HCT116 (cell line): ENCODE data around the gene CUEDC1.

Experiments
- CTCF ChIP-seq, 3 experiments: fragments of 200-600 bp in 1 of 3; sonication (generic) in 1 of 3; IDR thresholded peaks in 2 of 3; conservative IDR thresholded peaks in 1 of 3; 2 replicates each; pipeline ENCODE4 v1.5.1; 2012 to 2017; ENCODE audit warnings: low read depth in 2 of 3, low read length in 2 of 3, antibody characterized with exemption in 1 of 3, borderline replicate concordance in 1 of 3, control low read depth in 1 of 3, mild to moderate bottlenecking in 1 of 3, mixed read lengths in 1 of 3, mixed run types in 1 of 3, moderate library complexity in 1 of 3; ENCODE audit not compliant: insufficient read depth in 1 of 3
- EZH2phosphoT487 ChIP-seq: fragments of 200-600 bp; IDR thresholded peaks from 2 replicates; pipeline ENCODE4 v1.6.1; 2018; ENCODE audit warnings: antibody characterized with exemption, borderline replicate concordance
- SP1 ChIP-seq: IDR thresholded peaks from 2 replicates; pipeline ENCODE4 v1.6.1; 2012; ENCODE audit warnings: low read depth

- no peak for TF ChIP-seq CTCF (IDR thresholded peaks at IDR 0.05 in 2 of 3, conservative IDR thresholded peaks at IDR 0.05 in 1 of 3; ENCODE audit: borderline replicate concordance in 1 of 3, insufficient read depth in 1 of 3, low read depth in 2 of 3, low read length in 2 of 3)
- no peak for TF ChIP-seq SP1
- no peak for TF ChIP-seq EZH2phosphoT487
These were observed 34.8 kb upstream of the CUEDC1 start for GRCh38 chr17:57990037-57990436.
